Stimulated activated CD8-positive, alpha-beta memory T cell treated with anti-CD3 and anti-CD28 coated beads, Interleukin-4, amount 100 ng/mL, for 4 hours (primary cell): ENCODE data around the gene SFT2D3.

Source experiments
- DNase-seq, 2 donors: peaks; one replicate each; pipeline ENCODE4 v3.0.0-alpha.2; 2020; ENCODE audit warnings: low read depth in 2 of 2, low spot score in 1 of 2

Gene SFT2D3

GRCh38 chr2:127664065-127664894, 37.0 kb upstream of the SFT2D3 start:
- no peak for DNase-seq

- no peak for DNase-seq
Observed at GRCh38 chr2:127664895-127665225, 36.4 kb upstream of the SFT2D3 start.

GRCh38 chr2:127665267-127665893, 35.9 kb upstream of the SFT2D3 start:
- no peak for DNase-seq

- DNase-seq = no peak
Observed at GRCh38 chr2:127669056-127669455, 32.2 kb upstream of the SFT2D3 start.

- no peak for DNase-seq
Observed at GRCh38 chr2:127670055-127670956, 31.0 kb upstream of the SFT2D3 start.

- DNase-seq = no peak
Observed at GRCh38 chr2:127670957-127671290, 30.4 kb upstream of the SFT2D3 start.

- no peak for DNase-seq
Observed at GRCh38 chr2:127671557-127672302, 29.6 kb upstream of the SFT2D3 start.

- DNase-seq = no peak
Observed at GRCh38 chr2:127672341-127673224, 28.7 kb upstream of the SFT2D3 start.

- DNase-seq = no peak
Observed at GRCh38 chr2:127673291-127674069, 27.8 kb upstream of the SFT2D3 start.

GRCh38 chr2:127674241-127675209, 26.8 kb upstream of the SFT2D3 start:
- DNase-seq = no peak

- no peak for DNase-seq
Observed at GRCh38 chr2:127675331-127676261, 25.7 kb upstream of the SFT2D3 start, which contains the start of gene LIMS2. LIMS2 (minus strand) TSS chr2:127675530; CDS start chr2:127675024, 506 bp downstream.

GRCh38 chr2:127676906-127677305, 24.4 kb upstream of the SFT2D3 start:
- DNase-seq = no peak

- no peak for DNase-seq
Observed at GRCh38 chr2:127678531-127678930, 22.8 kb upstream of the SFT2D3 start.

GRCh38 chr2:127678991-127679390, 22.3 kb upstream of the SFT2D3 start:
- no peak for DNase-seq

GRCh38 chr2:127679680-127680361, 21.5 kb upstream of the SFT2D3 start:
- DNase-seq = no peak

- no peak for DNase-seq
Observed at GRCh38 chr2:127680706-127681287, 20.5 kb upstream of the SFT2D3 start.
